ENCODE measurements around the gene KCNQ5.
"Not testable (repeated sequence)": the region's sequence is repeated elsewhere in the genome, so short reads cannot be mapped to it uniquely, and the experiment has no call there.

KCNQ5 gene

GRCh38 chr6:73233971-73234370 is 612.1 kb downstream of the KCNQ5 start:
- not testable (repeated sequence) for H3K9me3 Mint-ChIP-seq; H3K27me3 Mint-ChIP-seq; H3K4me1 Mint-ChIP-seq (ENCODE audit: low read depth); H3K27ac Mint-ChIP-seq; H3K4me3 Mint-ChIP-seq; H3K36me3 Mint-ChIP-seq (ENCODE audit: low read depth)

DNA sequence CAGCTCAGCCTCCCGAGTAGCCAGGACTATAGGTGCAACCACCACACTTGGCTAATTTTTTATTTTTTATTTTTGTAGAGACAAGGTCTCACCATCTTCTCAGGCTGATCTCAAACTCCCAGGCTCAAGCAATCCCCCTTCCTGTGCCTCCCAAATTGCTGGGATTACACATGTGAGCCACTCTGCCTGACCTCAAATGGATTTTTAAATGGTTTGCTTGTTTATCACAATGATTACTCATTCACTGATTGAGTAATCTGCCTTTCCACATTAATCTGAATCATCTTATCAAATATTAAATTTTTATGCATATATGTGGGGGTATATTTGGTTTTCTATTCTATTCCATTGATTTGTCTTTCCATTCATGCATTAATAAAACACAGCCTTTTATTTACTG is 612.9 kb downstream of the KCNQ5 start:
- Mint-ChIP-seq H3K9me3 (no peaks in the 10 kb centered on the region), H3K4me1 (ENCODE audit: low read depth) (no peaks in the 10 kb centered on the region), H3K36me3 (ENCODE audit: low read depth) (no peaks in the 10 kb centered on the region), H3K27ac (no peak overlapping the region), H3K4me3 (no peak overlapping the region), H3K27me3 (no peaks in the 10 kb centered on the region)

GRCh38 chr6:73236144-73236750 is 614.4 kb downstream of the KCNQ5 start:
- Mint-ChIP-seq H3K36me3 (ENCODE audit: low read depth) (no peaks in the 10 kb centered on the region), H3K27me3 (no peaks in the 10 kb centered on the region), H3K4me3 (no peak overlapping the region), H3K4me1 (ENCODE audit: low read depth) (no peaks in the 10 kb centered on the region), H3K9me3 (no peaks in the 10 kb centered on the region), H3K27ac (no peak overlapping the region)

DNA sequence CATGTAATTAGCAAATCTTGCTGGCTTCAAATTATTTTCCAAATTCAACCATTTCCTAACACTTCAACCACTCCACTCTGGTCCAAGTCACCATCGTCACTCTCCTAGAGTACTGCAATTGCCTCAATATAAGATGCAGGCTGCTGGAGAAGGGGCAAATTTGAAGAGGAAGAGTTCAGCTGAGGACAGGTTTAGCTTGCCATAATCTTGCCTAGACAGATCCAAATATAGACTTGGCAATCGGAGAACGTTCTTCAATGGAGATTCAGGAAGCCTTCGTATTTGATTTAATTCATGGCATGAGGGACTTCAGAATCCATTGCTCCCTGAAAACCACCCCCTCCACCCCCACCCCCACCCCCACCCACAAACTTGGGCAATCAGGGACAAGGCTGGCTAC is 618.9 kb downstream of the KCNQ5 start:
- Mint-ChIP-seq H3K4me3 (no peak overlapping the region), H3K27me3 (no peaks in the 10 kb centered on the region), H3K4me1 (ENCODE audit: low read depth) (no peaks in the 10 kb centered on the region), H3K36me3 (ENCODE audit: low read depth) (no peaks in the 10 kb centered on the region), H3K27ac (no peak overlapping the region), H3K9me3 (no peaks in the 10 kb centered on the region)

DNA sequence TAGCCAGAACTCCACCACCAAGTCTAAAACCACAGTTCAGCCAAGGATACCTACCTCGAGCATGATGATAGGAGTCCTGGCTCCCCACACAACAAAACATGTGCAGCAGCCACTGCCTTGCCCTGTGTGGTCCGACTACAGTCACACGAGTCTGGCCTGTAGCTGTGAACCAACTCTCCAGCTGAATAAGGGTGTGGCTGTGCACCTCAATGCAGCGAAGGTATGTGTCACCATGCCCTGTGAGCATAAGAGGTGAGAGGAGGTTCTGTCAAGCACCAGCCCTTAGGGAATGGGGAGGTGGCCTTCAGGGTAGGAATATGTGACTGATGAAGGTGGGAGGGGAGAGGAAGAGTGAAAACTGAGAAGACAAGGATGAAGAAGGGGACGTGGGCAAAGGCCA is 620.1 kb downstream of the KCNQ5 start:
- H3K4me1 Mint-ChIP-seq (ENCODE audit: low read depth), result no peaks in the 10 kb centered on the region
- H3K4me3 Mint-ChIP-seq, result no peak overlapping the region
- H3K9me3 Mint-ChIP-seq, result no peaks in the 10 kb centered on the region
- no peaks in the 10 kb centered on the region for H3K36me3 Mint-ChIP-seq (ENCODE audit: low read depth)
- no peaks in the 10 kb centered on the region for H3K27me3 Mint-ChIP-seq
- no peak overlapping the region for H3K27ac Mint-ChIP-seq
